Keratinocyte (primary cell): ENCODE measurements around the gene L3MBTL4.

Experiments
- EZH2 ChIP-seq: IDR thresholded peaks from one replicate; pipeline ENCODE4 v1.6.1; 2012; ENCODE audit warnings: inconsistent platforms, mild to moderate bottlenecking, low read length, moderate library complexity
- TF ChIP-seq, protein P1 (sequence below), 3 experiments: IDR thresholded peaks in 1 of 3; conservative IDR thresholded peaks in 1 of 3; optimal IDR thresholded peaks in 1 of 3; 2 replicates in 2 of 3; 3 replicates in 1 of 3; pipeline versions ENCODE3 to v1.5.1; 2011; ENCODE audit warnings: low read length in 3 of 3, mild to moderate bottlenecking in 3 of 3, moderate library complexity in 2 of 3, control low read depth in 1 of 3, inconsistent platforms in 1 of 3; ENCODE audit not compliant: insufficient read depth in 2 of 3; ENCODE audit errors: extremely low read depth in 1 of 3

DNA sequence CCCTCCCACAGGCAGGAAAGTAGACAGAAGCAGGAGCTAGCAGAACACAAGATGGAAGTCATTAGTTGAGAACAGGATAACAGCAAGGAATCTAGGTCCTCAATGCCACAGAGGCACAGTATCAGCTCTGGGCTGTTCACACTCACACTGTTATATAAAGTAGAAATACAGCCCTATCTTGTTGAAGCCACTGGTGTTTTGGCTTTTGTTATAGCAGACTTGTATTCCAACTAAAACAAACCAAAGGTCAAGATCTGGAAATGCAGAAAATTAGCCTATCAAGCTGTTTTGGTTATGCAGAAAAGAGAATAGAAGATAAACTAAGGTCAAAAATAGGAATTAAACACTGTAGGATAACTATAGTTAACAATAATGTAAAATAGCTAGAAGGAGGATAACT, 37.5 kb upstream of the L3MBTL4 start:
- TF ChIP-seq, protein P1, sequence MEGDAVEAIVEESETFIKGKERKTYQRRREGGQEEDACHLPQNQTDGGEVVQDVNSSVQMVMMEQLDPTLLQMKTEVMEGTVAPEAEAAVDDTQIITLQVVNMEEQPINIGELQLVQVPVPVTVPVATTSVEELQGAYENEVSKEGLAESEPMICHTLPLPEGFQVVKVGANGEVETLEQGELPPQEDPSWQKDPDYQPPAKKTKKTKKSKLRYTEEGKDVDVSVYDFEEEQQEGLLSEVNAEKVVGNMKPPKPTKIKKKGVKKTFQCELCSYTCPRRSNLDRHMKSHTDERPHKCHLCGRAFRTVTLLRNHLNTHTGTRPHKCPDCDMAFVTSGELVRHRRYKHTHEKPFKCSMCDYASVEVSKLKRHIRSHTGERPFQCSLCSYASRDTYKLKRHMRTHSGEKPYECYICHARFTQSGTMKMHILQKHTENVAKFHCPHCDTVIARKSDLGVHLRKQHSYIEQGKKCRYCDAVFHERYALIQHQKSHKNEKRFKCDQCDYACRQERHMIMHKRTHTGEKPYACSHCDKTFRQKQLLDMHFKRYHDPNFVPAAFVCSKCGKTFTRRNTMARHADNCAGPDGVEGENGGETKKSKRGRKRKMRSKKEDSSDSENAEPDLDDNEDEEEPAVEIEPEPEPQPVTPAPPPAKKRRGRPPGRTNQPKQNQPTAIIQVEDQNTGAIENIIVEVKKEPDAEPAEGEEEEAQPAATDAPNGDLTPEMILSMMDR (optimal IDR thresholded peaks at IDR 0.05 in 1 of 3, IDR thresholded peaks at IDR 0.05 in 1 of 3, conservative IDR thresholded peaks at IDR 0.05 in 1 of 3; ENCODE audit: extremely low read depth in 1 of 3, insufficient read depth in 2 of 3, low read length in 3 of 3): no peak
- TF ChIP-seq EZH2: no peak
